DND-41 (cell line): ENCODE data around the gene MRPL49.

Source experiments
- ATAC-seq: fragments of 200-7000 bp; cut with Tn5 transposase; 3 replicates; pipeline ENCODE4 v1.9.1; 2021; ENCODE audit warnings: low read depth; ENCODE audit not compliant: insufficient read depth
- DNase-seq: peaks from one replicate; pipeline ENCODE4 v3.0.0-alpha.2; 2020
- H2AFZ ChIP-seq: 2 replicates; pipeline ENCODE4 v1.6.0; 2012; ENCODE audit warnings: low read depth, low read length
- H3K27ac ChIP-seq: 2 replicates; pipeline ENCODE4 v1.5.1; 2012; ENCODE audit warnings: low read length, inconsistent platforms
- H3K27me3 ChIP-seq: fragments of 200-600 bp; sonication (generic); 2 replicates; pipeline ENCODE4 v1.6.0; 2012; ENCODE audit warnings: low read length, mild to moderate bottlenecking, inconsistent platforms; ENCODE audit not compliant: insufficient read depth, poor library complexity
- H3K36me3 ChIP-seq: 2 replicates; pipeline ENCODE4 v1.5.1; 2012; ENCODE audit warnings: low read length, inconsistent platforms; ENCODE audit not compliant: insufficient read depth
- H3K4me1 ChIP-seq: 2 replicates; pipeline ENCODE4 v1.5.1; 2012; ENCODE audit warnings: mild to moderate bottlenecking, low read length; ENCODE audit not compliant: insufficient read depth
- H3K4me2 ChIP-seq: 2 replicates; pipeline ENCODE4 v1.6.0; 2012; ENCODE audit warnings: mild to moderate bottlenecking, moderate library complexity, low read length, inconsistent platforms; ENCODE audit not compliant: insufficient read depth
- H3K4me3 ChIP-seq, 2 experiments: fragments of 200-600 bp in 1 of 2; shearing (Covaris generic) in 1 of 2; 2 replicates each; pipeline ENCODE4 v1.5.1; 2012 to 2016; ENCODE audit warnings: inconsistent platforms in 2 of 2, low read length in 2 of 2, mild to moderate bottlenecking in 2 of 2, low read depth in 1 of 2, moderate library complexity in 1 of 2
- H3K79me2 ChIP-seq: 2 replicates; pipeline ENCODE4 v1.6.0; 2012; ENCODE audit warnings: low read length, inconsistent platforms; ENCODE audit not compliant: insufficient read depth
- H3K9ac ChIP-seq: 2 replicates; pipeline ENCODE4 v1.6.0; 2012; ENCODE audit warnings: low read depth, mild to moderate bottlenecking, inconsistent platforms, low read length, moderate library complexity
- H3K9me3 ChIP-seq: 2 replicates; pipeline ENCODE4 v1.5.1; 2012; ENCODE audit warnings: low read length, moderate library complexity, mild to moderate bottlenecking, inconsistent platforms; ENCODE audit not compliant: insufficient read depth, severe bottlenecking
- H4K20me1 ChIP-seq: 2 replicates; pipeline ENCODE4 v1.6.0; 2012; ENCODE audit warnings: low read length; ENCODE audit not compliant: insufficient read depth
- EZH2 ChIP-seq: IDR thresholded peaks from 3 replicates; pipeline ENCODE4 v1.6.1; 2012; ENCODE audit warnings: borderline replicate concordance, low read depth, mild to moderate bottlenecking, moderate library complexity, low read length, inconsistent platforms; ENCODE audit not compliant: severe bottlenecking
- TF ChIP-seq, protein P1 (sequence below): IDR thresholded peaks from 2 replicates; pipeline ENCODE4 v1.5.1; 2012; ENCODE audit warnings: borderline replicate concordance, low read length, moderate library complexity, mild to moderate bottlenecking; ENCODE audit not compliant: poor library complexity, severe bottlenecking; ENCODE audit errors: extremely low read depth

The MRPL49 gene

DNA sequence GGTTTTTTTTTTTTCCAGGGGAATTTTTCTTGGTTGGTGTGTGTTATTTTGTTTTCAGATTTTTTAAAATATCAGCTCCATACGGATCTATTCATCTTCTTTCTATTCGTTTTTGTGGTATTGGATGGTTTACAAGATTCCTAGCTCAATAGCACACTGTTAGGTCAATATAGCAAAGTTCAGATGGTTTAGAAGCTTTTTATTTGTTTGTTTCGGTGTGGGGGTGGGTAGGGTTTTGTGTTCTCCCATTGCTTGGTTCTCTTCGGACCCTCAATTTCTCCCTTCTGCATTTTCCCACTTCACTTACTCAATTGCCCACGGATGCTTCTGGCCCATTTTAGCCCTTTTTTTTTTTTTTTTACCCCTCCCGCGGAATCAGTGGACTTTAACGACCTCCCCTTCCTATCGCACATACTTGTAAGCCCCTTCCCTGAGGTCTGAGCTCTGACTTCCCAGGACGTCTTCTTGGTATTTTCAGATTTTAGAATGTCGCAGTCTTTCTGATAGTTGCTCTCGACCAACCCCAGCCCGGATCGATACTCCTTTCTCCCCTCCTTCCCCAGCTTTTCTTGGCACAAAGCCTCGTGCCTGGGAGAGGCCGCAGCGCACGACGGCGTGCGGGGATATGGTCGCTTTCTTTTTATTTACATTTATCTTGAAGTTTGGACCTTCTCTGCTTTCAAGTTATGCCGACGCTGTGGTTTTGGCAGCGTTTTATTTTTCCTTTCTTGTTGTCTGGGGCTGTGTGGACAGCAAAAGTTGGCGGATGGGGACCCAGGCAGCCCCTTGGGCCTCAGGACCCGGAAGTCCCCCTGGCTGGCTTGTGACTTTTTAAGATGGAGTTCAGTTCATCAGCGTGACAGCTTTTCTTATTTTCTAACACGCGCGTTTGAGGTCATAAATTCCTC lies 43.5 kb downstream of the MRPL49 start:
- TF ChIP-seq EZH2, result no peak
- TF ChIP-seq, protein P1, sequence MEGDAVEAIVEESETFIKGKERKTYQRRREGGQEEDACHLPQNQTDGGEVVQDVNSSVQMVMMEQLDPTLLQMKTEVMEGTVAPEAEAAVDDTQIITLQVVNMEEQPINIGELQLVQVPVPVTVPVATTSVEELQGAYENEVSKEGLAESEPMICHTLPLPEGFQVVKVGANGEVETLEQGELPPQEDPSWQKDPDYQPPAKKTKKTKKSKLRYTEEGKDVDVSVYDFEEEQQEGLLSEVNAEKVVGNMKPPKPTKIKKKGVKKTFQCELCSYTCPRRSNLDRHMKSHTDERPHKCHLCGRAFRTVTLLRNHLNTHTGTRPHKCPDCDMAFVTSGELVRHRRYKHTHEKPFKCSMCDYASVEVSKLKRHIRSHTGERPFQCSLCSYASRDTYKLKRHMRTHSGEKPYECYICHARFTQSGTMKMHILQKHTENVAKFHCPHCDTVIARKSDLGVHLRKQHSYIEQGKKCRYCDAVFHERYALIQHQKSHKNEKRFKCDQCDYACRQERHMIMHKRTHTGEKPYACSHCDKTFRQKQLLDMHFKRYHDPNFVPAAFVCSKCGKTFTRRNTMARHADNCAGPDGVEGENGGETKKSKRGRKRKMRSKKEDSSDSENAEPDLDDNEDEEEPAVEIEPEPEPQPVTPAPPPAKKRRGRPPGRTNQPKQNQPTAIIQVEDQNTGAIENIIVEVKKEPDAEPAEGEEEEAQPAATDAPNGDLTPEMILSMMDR, result no peak
- Histone ChIP-seq H3K9ac (no peak overlapping the region), H3K4me2 (no peak overlapping the region), H3K4me3 (no peak overlapping the region), H3K4me1 (no peaks in the 10 kb centered on the region), H3K36me3 (no peaks in the 10 kb centered on the region), H2AFZ (no peak overlapping the region), H3K9me3 (no peaks in the 10 kb centered on the region), H3K27me3 (no peaks in the 10 kb centered on the region), H3K27ac (no peak overlapping the region), H3K79me2 (no peaks in the 10 kb centered on the region), H4K20me1 (no peaks in the 10 kb centered on the region)
- ATAC-seq, result no peak
- DNase-seq, result no peak

GRCh38 chr11:65166893-65167292 lies 44.8 kb downstream of the MRPL49 start:
- Histone ChIP-seq H3K79me2 (no peaks in the 10 kb centered on the region), H3K4me2 (no peak overlapping the region), H3K9me3 (no peaks in the 10 kb centered on the region), H3K27me3 (no peaks in the 10 kb centered on the region), H3K36me3 (no peaks in the 10 kb centered on the region), H4K20me1 (no peaks in the 10 kb centered on the region), H3K9ac (no peak overlapping the region), H3K27ac (no peak overlapping the region), H3K4me1 (no peaks in the 10 kb centered on the region), H3K4me3 (no peak overlapping the region), H2AFZ (no peak overlapping the region)
- ATAC-seq (no peak), DNase-seq (no peak)
- TF ChIP-seq, protein P1, result no peak
- TF ChIP-seq EZH2, result no peak

GRCh38 chr11:65167656-65168055 lies 45.5 kb downstream of the MRPL49 start:
- Histone ChIP-seq H3K36me3 (no peaks in the 10 kb centered on the region), H3K27me3 (no peaks in the 10 kb centered on the region), H3K79me2 (no peaks in the 10 kb centered on the region), H4K20me1 (no peaks in the 10 kb centered on the region), H2AFZ (no peak overlapping the region), H3K4me1 (no peaks in the 10 kb centered on the region), H3K9me3 (no peaks in the 10 kb centered on the region), H3K4me3 (no peak overlapping the region), H3K27ac (no peak overlapping the region), H3K4me2 (no peak overlapping the region), H3K9ac (no peak overlapping the region)
- no peak for ATAC-seq
- TF ChIP-seq EZH2, result no peak
- TF ChIP-seq, protein P1, result no peak
- no peak for DNase-seq
